Measurements from ENCODE around the gene RIPPLY3. TPM values are rescaled to one million over a fixed set of nuclear protein-coding genes. Genes with fewer than 3 reads are reported as not detected.

RIPPLY3 gene
- total and polyA plus RNA-seq, 2 experiments from 2014 or later = 2.5 to 2.8 TPM

DNA sequence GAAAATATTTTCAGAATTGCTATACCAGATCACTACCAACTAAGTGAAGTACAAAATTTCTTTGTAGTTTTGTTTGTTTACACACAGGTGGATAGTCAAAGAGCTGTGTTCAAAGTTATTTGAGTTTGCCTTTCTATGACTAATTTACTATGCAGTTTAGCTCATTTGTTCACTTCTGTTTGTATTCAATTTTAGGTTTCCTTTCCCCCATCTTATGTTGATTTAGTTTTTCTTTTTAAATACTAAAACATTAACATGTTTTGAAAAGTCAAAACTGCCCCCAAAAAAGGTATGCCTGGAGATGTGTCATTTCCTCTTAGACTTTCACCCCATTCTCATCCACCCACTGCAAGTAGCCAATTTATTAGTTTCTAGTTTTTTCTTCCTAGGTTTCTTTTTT, 18.7 kb upstream of the RIPPLY3 start:
- no peaks in the 10 kb centered on the region for H3K36me3 ChIP-seq (ENCODE audit: insufficient read depth)
- H3K4me3 Mint-ChIP-seq = no peak overlapping the region
- H3K4me1 ChIP-seq (ENCODE audit: insufficient read depth) = peaks cover 12% of the 10 kb centered on the region; the same call in 1 of the 2 replicates
- no peaks in the 10 kb centered on the region for H3K9me2 ChIP-seq (ENCODE audit: insufficient read depth)
- H2AFZ ChIP-seq = no peak overlapping the region
- H3K27ac ChIP-seq (ENCODE audit: low read depth) = no peak overlapping the region
- H3F3A ChIP-seq (replicated peaks; ENCODE audit: low read depth) = 0 out of 2 replicates have a peak, but pooled peaks cover 3% of the 10 kb centered on the region
- H3K27me3 ChIP-seq (ENCODE audit: insufficient read depth) = peaks cover 12% of the 10 kb centered on the region
- H4K20me1 ChIP-seq (replicated peaks; ENCODE audit: insufficient read depth) = no peaks in the 10 kb centered on the region
- no peaks in the 10 kb centered on the region; the same call in 2 of the 3 replicates for H3K36me3 Mint-ChIP-seq (ENCODE audit: low read depth)
- no peaks in the 10 kb centered on the region for H3K9me3 Mint-ChIP-seq
- no peak overlapping the region for H3K4me2 ChIP-seq
- DNase-seq (ENCODE audit: low spot score) (no peak), ATAC-seq (no peak)
- TF ChIP-seq ZNF331 (CRISPR knock-in tag; IDR thresholded peaks at IDR 0.05; ENCODE audit: low read depth) (no peak), CTCF (conservative IDR thresholded peaks at IDR 0.05; ENCODE audit: low read depth in 2 of 2) (no peak), STAT1 (IDR thresholded peaks at IDR 0.05; ENCODE audit: unreplicated experiment) (no peak), EZH2 (IDR thresholded peaks at IDR 0.05; ENCODE audit: low read depth, unreplicated experiment) (no peak), EZH2phosphoT487 (IDR thresholded peaks at IDR 0.05; ENCODE audit: unreplicated experiment) (no peak), NANOG (IDR thresholded peaks at IDR 0.05; ENCODE audit: borderline replicate concordance) (no peak), JUNB (IDR thresholded peaks at IDR 0.05; ENCODE audit: unreplicated experiment) (no peak), ETS1 (IDR thresholded peaks at IDR 0.05) (no peak), POLR2AphosphoS5 (IDR thresholded peaks at IDR 0.05; ENCODE audit: low read depth) (no peak)
- TF ChIP-seq, protein P1, sequence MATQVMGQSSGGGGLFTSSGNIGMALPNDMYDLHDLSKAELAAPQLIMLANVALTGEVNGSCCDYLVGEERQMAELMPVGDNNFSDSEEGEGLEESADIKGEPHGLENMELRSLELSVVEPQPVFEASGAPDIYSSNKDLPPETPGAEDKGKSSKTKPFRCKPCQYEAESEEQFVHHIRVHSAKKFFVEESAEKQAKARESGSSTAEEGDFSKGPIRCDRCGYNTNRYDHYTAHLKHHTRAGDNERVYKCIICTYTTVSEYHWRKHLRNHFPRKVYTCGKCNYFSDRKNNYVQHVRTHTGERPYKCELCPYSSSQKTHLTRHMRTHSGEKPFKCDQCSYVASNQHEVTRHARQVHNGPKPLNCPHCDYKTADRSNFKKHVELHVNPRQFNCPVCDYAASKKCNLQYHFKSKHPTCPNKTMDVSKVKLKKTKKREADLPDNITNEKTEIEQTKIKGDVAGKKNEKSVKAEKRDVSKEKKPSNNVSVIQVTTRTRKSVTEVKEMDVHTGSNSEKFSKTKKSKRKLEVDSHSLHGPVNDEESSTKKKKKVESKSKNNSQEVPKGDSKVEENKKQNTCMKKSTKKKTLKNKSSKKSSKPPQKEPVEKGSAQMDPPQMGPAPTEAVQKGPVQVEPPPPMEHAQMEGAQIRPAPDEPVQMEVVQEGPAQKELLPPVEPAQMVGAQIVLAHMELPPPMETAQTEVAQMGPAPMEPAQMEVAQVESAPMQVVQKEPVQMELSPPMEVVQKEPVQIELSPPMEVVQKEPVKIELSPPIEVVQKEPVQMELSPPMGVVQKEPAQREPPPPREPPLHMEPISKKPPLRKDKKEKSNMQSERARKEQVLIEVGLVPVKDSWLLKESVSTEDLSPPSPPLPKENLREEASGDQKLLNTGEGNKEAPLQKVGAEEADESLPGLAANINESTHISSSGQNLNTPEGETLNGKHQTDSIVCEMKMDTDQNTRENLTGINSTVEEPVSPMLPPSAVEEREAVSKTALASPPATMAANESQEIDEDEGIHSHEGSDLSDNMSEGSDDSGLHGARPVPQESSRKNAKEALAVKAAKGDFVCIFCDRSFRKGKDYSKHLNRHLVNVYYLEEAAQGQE (IDR thresholded peaks at IDR 0.05; ENCODE audit: unreplicated experiment) = no peak
- TF ChIP-seq, protein P2, sequence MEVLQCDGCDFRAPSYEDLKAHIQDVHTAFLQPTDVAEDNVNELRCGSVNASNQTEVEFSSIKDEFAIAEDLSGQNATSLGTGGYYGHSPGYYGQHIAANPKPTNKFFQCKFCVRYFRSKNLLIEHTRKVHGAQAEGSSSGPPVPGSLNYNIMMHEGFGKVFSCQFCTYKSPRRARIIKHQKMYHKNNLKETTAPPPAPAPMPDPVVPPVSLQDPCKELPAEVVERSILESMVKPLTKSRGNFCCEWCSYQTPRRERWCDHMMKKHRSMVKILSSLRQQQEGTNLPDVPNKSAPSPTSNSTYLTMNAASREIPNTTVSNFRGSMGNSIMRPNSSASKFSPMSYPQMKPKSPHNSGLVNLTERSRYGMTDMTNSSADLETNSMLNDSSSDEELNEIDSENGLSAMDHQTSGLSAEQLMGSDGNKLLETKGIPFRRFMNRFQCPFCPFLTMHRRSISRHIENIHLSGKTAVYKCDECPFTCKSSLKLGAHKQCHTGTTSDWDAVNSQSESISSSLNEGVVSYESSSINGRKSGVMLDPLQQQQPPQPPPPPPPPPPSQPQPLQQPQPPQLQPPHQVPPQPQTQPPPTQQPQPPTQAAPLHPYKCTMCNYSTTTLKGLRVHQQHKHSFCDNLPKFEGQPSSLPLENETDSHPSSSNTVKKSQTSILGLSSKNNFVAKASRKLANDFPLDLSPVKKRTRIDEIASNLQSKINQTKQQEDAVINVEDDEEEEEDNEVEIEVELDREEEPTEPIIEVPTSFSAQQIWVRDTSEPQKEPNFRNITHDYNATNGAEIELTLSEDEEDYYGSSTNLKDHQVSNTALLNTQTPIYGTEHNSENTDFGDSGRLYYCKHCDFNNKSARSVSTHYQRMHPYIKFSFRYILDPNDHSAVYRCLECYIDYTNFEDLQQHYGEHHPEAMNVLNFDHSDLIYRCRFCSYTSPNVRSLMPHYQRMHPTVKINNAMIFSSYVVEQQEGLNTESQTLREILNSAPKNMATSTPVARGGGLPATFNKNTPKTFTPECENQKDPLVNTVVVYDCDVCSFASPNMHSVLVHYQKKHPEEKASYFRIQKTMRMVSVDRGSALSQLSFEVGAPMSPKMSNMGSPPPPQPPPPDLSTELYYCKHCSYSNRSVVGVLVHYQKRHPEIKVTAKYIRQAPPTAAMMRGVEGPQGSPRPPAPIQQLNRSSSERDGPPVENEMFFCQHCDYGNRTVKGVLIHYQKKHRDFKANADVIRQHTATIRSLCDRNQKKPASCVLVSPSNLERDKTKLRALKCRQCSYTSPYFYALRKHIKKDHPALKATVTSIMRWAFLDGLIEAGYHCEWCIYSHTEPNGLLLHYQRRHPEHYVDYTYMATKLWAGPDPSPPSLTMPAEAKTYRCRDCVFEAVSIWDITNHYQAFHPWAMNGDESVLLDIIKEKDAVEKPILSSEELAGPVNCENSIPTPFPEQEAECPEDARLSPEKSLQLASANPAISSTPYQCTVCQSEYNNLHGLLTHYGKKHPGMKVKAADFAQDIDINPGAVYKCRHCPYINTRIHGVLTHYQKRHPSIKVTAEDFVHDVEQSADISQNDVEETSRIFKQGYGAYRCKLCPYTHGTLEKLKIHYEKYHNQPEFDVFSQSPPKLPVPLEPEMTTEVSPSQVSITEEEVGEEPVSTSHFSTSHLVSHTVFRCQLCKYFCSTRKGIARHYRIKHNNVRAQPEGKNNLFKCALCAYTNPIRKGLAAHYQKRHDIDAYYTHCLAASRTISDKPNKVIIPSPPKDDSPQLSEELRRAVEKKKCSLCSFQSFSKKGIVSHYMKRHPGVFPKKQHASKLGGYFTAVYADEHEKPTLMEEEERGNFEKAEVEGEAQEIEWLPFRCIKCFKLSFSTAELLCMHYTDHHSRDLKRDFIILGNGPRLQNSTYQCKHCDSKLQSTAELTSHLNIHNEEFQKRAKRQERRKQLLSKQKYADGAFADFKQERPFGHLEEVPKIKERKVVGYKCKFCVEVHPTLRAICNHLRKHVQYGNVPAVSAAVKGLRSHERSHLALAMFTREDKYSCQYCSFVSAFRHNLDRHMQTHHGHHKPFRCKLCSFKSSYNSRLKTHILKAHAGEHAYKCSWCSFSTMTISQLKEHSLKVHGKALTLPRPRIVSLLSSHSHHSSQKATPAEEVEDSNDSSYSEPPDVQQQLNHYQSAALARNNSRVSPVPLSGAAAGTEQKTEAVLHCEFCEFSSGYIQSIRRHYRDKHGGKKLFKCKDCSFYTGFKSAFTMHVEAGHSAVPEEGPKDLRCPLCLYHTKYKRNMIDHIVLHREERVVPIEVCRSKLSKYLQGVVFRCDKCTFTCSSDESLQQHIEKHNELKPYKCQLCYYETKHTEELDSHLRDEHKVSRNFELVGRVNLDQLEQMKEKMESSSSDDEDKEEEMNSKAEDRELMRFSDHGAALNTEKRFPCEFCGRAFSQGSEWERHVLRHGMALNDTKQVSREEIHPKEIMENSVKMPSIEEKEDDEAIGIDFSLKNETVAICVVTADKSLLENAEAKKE (CRISPR knock-in tag; IDR thresholded peaks at IDR 0.05) = no peak
- peaks cover 21% of the 10 kb centered on the region for H3K4me1 Mint-ChIP-seq
- H3K27ac Mint-ChIP-seq = no peak overlapping the region
- peaks cover 17% of the 10 kb centered on the region for H3K27me3 Mint-ChIP-seq (ENCODE audit: insufficient read depth, low read depth, poor library complexity)
- H3K79me2 ChIP-seq (replicated peaks; ENCODE audit: insufficient read depth) = no peaks in the 10 kb centered on the region
- H3K4me3 ChIP-seq = no peak overlapping the region

Data from GM23338 (cell line).